GM19328 (cell line): ENCODE results near the gene PROZ.
"Not testable (repeated sequence)": the region's sequence is repeated elsewhere in the genome, so short reads cannot be mapped to it uniquely, and the experiment has no call there.

Experiments
- ATAC-seq: cut with Tn5 transposase; IDR thresholded peaks from one replicate; pipeline ENCODE4 v1.9.1; 2021; ENCODE audit warnings: mild to moderate bottlenecking, moderate library complexity; ENCODE audit not compliant: unreplicated experiment

Gene PROZ, protein sequence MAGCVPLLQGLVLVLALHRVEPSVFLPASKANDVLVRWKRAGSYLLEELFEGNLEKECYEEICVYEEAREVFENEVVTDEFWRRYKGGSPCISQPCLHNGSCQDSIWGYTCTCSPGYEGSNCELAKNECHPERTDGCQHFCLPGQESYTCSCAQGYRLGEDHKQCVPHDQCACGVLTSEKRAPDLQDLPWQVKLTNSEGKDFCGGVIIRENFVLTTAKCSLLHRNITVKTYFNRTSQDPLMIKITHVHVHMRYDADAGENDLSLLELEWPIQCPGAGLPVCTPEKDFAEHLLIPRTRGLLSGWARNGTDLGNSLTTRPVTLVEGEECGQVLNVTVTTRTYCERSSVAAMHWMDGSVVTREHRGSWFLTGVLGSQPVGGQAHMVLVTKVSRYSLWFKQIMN

GRCh38 chr13:113157929-113158747 lies at the start of gene PROZ:
PROZ (plus strand) TSS chr13:113158648; CDS start chr13:113158661, 13 bp downstream.
- no peak for ATAC-seq

- no peak for ATAC-seq
Observed at GRCh38 chr13:113109151-113110047, 49.0 kb upstream of the PROZ start.

- no peak for ATAC-seq
Observed at GRCh38 chr13:113110048-113110851, 48.2 kb upstream of the PROZ start.

DNA sequence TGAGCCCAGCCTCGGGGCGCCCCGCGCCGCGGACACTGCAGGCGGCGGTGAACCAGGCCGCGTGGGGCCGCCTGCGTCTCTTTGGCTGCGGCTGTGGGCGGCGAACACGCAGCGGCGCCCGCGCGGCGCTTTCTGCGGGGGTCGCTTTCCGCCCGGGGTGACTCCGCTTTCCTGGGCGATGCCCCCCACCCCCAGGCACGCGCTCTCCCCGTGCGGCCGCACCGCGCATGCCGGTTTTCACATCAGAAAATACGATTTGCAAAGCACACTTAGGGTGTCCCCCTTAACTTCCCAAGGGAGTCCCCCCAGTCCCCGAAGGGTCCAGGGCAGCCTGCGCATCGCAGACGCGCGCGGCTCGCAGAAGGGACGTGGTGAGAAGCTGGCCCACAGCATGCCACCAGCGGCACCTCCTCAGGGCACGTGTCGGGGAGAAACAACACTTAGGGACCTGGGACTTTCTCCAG lies 47.6 kb upstream of the PROZ start:
- ATAC-seq, result no peak

DNA sequence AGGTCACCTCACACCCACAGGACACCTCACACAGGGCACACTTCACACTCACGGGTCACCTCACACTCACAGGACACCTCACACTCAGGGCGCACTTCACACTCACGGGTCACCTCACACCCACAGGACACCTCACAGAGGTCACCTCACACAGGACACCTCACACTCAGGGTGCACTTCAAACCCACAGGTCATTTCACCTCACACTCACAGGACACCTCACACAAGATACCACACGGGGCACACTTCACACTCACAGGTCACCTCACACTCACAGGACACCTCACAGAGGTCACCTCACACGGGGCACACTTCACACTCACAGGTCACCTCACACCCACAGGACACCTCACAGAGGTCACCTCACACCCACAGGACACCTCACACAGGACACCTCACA lies 46.6 kb upstream of the PROZ start:
- not testable (repeated sequence) for ATAC-seq

GRCh38 chr13:113112475-113112874 lies 46.0 kb upstream of the PROZ start:
- not testable (repeated sequence) for ATAC-seq

DNA sequence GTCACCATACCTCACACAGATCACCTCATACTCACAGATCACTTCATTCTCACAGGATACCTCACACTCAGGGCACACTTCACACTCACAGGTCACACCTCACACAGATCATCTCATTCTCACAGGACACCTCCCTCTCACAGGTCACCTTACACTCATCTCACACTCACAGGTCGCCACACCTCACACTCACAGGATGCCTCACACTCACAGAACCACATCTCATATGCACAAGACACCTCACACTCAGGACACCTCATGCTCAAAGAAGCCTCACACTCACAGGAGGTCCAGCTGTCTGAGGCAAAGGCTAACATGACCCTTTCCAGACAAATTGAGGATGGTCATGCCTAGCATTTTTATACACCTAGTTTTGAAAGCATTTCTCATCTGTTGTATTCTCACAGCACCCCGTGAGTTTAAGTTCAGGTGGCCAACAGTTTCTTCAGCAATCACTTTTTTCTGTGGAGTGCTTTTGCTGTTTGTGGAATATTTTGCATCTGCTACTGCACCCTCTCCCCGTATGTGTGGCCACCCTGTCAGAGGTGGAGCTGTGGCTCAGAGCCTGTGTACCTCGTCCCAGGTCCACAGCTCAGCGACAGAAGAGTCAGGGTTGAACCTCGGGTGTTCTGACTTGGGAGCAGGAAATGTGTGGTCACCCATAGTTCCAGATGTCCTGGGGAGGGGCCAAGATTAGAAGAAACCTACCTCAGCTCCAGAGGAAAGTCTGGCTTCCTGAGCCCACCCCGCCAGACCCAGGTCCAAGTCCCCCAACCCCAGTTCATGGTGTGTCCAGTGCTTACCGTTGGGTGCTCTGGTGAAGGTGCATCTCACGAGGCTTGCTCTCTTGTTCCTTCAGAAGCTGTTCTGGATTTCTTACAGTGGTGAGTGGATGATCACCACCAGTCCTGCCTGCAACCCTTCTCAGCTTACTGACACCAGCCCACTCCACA lies 45.3 kb upstream of the PROZ start:
- no peak for ATAC-seq

DNA sequence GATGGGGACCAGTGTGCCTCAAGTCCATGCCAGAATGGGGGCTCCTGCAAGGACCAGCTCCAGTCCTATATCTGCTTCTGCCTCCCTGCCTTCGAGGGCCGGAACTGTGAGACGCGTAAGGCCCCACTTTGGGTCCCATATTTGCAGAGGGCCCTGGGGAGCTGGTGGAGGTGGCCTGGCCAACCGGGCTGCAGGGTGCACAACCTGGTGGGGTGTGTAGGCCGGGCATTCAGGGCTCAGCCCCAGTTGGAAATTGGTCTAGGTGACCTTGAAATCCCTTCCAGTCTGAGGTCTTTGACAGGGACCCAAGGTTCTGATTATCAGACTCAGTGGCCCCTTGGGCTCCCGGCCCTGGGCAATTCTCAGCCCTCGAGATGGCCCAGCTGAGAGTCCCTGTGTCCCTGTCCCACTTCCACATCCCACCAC lies 44.6 kb upstream of the PROZ start:
- no peak for ATAC-seq

- ATAC-seq, result no peak
Observed at GRCh38 chr13:113114511-113115362, 43.7 kb upstream of the PROZ start.

DNA sequence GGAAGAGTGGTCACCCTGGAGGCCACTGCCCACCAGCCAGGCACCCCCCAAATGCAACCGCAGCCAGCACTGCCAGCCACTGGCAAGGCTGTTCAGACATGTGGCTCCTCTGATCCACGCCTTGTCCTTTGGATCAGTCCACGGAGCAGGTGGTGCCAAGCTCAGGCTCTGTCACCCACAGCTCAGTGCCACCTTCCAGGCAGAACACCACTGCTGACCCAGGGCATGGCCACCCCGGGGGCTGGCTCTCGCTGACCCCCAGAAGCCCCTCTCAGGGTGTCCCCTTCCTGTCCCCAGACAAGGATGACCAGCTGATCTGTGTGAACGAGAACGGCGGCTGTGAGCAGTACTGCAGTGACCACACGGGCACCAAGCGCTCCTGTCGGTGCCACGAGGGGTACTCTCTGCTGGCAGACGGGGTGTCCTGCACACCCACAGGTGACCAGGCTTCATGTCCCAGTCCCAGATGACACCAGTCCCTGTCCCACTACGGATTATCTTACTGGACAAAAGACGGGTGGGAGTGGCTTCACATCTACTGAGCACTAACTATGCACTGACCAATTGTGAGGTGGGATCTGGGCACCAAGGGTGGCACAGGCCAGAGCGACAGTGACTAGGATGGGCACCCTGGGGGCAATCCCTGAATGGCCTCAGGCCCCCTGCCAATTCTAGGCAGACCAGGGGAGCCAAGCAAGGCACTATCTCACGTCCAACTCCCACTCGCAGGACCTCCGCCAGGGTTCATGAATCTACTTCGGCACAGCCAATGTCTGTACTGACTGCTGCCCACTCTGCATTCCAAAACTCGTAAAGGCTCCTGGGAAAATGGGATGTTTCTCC lies 42.9 kb upstream of the PROZ start:
- no peak for ATAC-seq

- ATAC-seq, result no peak
Observed at GRCh38 chr13:113116206-113116800, 42.1 kb upstream of the PROZ start.

DNA sequence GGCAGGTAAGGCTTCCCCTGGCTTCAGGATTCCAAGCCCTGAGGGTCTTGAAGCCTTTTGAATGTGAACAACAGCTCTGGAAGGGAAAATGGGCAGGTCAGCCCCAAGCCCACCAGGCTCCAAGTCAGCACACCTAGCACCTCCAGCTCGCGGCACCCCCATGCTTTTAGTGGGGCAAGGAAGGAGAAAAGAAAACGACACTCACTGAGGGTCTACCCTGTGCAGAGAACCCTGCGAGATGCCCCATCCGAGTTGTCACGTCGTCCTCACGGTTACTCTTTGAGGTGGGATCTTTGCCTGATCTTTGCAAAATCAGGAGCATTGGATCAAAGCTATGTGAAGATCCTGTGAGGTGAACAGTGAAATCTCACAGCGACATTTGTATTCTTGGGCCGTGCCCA lies 41.6 kb upstream of the PROZ start:
- ATAC-seq, result no peak

DNA sequence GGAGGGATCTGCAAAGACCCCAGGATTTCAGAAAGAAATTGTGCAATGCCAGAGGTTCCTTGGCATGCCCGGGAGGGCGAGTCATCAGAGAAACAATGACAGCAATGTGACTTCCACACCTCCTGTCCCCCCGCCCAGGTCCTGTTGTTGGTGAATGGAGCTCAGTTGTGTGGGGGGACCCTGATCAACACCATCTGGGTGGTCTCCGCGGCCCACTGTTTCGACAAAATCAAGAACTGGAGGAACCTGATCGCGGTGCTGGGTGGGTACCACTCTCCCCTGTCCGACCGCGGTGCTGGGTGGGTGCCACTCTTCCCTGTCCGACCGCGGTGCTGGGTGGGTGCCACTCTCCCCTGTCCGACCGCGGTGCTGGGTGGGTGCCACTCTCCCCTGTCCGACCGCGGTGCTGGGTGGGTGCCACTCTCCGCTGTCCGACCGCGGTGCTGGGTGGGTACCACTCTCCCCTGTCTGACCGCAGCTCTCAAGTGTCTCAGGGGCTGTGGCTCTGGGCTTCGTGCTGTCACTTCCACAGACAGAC lies 41.0 kb upstream of the PROZ start:
- ATAC-seq, result no peak

DNA sequence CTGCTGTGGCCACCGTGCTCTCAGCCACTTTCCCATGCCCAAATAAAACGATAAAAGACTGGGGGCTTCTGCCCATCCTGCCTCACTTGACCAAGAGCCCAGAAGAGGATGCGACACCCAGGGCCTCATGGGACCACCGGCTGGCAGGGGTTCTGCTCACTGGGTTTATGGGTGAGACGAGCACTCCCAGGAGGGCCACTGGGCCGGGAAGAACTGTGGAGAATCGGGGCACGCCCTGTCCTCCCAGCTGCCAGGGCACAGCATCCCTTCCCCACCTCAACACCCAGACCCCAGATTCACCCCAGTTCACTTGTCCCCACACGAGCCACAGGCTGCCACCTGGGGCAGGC lies 40.6 kb upstream of the PROZ start:
- ATAC-seq, result no peak

DNA sequence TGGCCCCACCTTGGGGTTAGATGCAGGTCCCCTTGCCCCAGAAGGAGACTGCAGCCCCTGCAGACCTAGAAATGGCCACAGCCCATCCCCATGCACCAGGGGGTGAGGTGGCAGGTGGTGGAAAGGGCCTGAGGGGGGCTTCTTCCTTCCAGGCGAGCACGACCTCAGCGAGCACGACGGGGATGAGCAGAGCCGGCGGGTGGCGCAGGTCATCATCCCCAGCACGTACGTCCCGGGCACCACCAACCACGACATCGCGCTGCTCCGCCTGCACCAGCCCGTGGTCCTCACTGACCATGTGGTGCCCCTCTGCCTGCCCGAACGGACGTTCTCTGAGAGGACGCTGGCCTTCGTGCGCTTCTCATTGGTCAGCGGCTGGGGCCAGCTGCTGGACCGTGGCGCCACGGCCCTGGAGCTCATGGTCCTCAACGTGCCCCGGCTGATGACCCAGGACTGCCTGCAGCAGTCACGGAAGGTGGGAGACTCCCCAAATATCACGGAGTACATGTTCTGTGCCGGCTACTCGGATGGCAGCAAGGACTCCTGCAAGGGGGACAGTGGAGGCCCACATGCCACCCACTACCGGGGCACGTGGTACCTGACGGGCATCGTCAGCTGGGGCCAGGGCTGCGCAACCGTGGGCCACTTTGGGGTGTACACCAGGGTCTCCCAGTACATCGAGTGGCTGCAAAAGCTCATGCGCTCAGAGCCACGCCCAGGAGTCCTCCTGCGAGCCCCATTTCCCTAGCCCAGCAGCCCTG lies 40.0 kb upstream of the PROZ start:
- ATAC-seq, result no peak
